HS-5 (cell line): Measurements from ENCODE around the gene DPP8.
A peak's percentile ranks its signal among the peaks of the same experiment; 100 is the strongest.
"Not testable (repeated sequence)": the region's sequence is repeated elsewhere in the genome, so short reads cannot be mapped to it uniquely, and the experiment has no call there.

Experiments used
- DNase-seq: peaks from one replicate; pipeline ENCODE4 v3.0.0-alpha.2; 2012; ENCODE audit warnings: low read depth

The DPP8 gene

DNA sequence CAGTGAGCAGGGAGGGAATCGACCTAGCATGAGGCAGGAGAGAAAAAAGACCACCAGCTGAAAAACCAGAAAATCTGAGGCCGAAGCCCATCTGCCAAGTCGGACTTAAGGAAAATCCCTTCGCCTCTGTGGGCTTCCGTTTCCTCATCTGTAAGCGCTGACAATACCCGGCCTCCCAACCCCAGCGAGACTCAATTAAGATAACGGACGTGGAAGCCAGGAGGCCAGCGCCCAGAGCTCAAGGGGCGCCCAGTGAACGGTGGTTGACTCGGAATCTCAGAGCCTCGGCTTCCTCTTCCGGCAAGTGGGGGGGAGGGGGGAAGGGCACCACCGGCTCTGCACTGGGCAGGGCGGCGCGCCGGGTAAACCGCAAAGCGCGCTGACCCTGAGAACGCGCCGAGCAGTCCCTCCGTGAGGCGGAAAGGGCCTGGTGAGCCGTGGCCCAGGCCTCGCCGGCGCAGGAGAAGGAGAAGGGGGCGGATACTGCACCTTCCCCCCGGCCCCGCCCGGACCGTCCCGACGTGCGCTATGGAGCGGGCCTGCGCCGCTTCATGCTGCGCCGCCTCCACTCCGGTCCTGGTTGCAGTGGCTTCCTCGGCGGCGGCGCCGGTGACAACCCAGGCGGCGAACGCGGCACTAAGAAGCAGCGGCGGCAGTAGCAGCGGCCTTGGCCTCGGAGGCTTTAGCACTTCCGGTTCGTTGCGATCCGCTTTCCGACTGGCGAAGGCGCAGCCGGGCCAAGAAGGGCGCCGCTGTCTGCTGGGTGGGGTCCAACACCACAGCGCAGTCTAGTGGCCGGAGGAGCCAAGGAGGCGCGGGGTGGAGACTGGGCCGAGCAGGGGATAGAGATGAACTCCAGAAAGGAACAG is at the start of gene DPP8:
TSS of gene DPP8 (minus strand) at position 693 of the 869 bp plus-strand sequence. CDS start 5,136 bp downstream, outside the sequence.
- DNase-seq = peak; percentile 67

DNA sequence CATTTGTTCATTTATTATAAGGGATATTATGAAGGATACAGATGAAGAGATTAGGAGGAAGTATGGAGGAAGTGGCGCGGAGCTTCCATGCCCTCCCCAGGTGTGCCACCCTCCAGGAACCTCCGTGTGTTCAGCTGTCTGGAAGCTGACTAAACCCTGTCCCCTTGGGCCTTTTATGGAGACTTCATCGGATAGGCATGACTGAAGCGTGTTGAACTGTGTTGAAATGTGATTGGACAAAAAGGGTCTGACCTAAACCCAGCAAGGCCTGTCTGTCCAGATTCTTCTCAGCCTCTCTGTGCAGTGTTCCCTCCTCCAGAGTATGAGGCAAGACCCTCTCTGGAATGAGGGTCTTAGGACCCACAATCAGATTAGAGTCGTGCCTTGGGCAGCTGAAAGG is 44.4 kb upstream of the DPP8 start:
- no peak for DNase-seq

DNA sequence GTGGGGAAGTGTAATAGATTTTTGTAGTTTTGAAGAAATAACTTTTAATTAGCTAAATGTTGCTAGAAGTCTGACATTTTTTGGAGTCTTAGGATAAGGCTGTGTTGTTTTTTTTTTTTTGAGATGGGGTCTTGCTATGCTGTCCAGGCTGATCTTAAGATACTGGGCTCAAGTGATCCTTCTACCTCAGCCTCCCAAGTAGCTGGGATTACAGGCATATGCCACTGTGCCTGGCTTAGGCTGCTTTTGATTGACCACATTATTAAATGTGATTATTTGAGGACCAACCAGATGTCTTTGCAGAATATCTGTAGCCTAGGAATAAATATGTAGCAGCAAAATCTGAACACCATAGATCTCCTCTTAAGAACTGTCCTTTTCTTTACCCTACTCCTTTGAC is 42.5 kb upstream of the DPP8 start:
- no peak for DNase-seq

DNA sequence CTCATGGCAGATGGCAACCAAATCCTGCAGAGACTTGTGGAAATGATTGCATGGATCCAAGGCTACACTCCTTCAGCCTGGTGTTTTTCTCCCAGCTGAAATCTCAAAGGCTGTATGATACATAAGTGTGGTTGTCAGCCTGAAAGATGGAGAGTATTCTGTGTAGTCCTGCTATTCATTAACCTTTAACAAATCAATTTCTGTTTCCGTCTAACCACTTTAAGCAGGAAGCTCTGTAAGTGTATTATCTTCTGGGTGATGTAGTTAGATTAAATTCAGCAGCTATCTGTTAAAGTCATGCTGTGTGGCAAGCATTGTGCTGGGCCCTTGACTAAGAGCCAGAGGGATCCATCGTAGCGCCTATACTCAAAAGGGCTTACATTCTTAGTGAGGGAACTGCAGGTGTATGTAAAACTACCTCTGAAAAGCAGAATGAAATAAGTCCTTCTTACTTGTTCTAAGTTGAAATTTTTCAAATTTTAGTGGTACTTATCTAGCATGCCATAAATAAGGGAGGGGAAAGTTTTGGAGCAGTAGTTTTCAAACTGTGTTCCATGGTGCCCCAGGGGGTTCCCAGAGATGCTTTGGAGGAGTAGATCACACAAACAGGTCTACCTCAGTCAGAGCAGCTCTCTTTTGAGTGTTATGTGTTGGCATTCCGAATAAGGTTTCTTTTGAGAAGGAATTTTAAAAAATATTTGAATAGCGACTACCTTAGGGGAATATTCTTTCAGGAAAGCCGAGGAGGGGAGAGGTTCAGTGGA is 41.7 kb upstream of the DPP8 start:
- no peak for DNase-seq

DNA sequence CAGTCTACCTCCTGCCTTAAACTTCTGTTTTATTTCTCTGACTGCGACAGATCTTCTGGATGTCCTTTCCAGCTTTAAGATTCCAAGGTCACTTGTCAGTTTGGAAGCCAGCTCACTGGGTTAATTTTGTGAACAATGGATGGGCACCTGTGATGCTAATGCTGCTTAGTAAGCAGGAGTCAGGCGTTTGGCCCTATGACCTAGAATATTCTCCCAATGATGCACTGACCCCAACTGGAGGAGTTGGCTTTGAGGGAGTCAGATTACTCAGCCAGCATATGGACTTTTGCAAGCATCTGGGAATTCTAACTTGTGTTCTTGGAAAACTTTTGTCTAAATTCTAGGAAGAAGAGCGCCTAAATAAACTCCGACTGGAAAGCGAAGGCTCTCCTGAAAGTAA is 40.8 kb upstream of the DPP8 start:
- peak; percentile 55 for DNase-seq

DNA sequence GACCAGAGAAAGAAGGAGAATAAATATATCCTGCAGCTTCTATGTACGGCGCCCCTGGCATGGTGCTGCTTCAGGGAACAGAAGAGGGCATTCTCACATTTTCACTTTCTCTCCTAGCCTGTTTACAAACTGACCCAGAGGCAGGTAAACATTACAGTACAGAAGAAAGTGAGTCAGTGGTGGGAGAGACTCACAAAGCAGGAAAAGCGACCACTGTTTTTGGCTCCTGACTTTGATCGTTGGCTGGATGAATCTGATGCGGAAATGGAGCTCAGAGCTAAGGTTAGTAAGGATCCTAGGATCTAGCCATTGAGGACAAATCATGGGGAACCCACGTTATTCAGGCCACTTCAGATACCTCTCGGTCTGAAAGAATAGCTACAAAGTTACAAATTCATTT is 39.1 kb upstream of the DPP8 start:
- DNase-seq = no peak

DNA sequence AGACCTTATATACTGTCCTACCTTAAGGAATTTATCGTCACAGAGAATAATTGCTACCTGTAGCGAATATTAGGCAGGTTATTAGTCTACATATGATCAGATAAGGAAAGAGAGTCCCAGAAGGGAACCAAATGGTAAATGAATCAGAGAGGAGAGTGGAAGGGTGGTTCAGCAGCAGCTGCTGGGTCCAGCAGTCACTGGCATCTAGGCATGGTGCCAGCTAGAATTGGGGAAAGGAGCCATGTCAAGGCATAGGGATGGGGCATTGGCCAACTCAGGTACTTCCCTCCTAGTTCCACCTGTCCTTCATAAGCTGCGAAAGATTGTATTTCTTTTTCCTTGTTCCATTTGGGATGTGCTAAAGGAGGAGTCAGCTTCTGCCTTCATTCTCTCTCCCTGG is 36.2 kb upstream of the DPP8 start:
- no peak for DNase-seq

DNA sequence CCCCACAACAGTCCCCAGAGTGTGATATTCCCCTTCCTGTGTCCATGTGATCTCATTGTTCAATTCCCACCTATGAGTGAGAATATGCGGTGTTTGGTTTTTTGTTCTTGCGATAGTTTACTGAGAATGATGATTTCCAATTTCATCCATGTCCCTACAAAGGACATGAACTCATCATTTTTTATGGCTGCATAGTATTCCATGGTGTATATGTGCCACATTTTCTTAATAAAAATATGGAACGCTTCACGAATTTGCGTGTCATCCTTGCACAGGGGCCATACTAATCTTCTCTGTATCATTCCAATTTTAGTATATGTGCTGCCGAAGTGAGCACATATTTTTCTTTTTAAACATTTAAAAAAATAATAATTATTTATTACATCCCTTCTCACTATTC is 35.4 kb upstream of the DPP8 start:
- DNase-seq = not testable (repeated sequence)

DNA sequence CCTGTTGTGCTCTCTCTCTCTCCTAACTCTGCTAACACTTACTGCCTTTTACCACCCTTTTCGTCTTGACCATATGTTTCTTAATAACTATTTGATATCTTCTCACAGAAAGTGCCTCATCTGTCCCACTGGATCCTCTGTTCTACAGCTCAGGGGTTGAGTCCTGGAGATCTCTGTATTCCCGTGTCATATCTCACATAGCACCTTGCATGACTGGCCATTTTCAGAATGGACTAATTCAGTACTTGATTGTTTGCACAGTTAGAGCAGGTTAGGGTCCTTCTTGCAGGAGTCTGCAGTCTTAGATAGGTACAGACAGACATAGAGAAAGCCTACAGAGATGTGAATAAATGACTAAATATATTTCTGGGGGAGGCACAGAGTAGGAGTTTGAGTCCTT is 33.7 kb upstream of the DPP8 start:
- DNase-seq = no peak

DNA sequence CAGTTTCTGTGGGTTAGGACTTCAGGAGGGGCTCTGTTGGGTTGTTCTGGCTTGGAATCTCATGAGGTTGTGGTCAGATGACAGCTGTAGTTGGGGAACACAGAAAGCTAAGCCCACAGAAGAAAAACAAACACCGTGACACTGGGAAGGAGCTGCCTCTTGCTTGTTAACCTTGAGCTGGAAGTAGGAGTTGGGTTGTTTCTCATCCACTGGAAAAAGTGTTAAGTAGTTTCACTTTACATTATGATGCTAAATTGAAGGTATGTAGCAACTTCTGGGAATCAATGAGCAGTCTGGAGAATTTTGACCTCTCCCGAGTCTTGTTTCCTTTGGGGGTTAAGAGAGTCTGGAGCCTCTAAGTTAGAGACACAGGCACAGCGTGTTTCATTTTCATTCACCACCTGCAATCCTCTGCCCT is 33.2 kb upstream of the DPP8 start:
- DNase-seq = no peak

DNA sequence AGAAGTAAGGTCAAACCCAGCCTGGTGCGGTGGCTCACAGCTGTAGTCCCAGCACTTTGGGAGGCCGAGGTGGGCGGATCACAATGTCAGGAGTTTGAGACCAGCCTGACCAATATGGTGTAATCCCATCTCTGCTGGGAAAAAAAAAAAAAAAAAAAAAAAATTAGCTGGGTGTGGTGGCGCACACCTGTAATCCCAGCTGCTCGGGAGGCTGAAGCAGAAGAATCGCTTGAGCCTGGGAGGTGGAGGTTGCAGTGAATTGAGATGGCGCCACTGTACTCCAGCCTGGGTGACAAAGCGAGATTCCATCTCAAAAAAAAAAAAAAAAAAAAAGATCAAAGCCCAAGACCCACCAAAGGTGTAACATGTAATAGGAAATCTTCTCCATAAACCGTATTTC is 31.8 kb upstream of the DPP8 start:
- not testable (repeated sequence) for DNase-seq

DNA sequence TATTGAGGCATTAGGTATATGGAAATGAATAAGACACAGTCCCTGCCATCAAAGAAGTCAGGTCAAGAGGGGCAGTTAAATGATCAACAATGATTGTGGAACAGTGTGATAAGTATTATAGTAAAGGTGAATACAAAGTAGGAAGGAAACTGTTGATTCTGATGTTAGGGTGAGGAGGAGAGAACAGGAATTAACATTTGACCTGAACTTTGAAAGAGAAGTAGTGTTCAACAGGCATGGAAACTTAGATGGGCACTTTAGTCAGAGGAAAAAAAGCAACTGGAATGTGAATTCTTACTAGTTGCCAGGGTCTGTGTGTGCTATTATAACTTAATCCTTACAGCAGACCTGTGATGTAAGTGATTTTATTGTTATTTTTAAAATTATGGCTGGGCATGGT is 30.4 kb upstream of the DPP8 start:
- DNase-seq = no peak

DNA sequence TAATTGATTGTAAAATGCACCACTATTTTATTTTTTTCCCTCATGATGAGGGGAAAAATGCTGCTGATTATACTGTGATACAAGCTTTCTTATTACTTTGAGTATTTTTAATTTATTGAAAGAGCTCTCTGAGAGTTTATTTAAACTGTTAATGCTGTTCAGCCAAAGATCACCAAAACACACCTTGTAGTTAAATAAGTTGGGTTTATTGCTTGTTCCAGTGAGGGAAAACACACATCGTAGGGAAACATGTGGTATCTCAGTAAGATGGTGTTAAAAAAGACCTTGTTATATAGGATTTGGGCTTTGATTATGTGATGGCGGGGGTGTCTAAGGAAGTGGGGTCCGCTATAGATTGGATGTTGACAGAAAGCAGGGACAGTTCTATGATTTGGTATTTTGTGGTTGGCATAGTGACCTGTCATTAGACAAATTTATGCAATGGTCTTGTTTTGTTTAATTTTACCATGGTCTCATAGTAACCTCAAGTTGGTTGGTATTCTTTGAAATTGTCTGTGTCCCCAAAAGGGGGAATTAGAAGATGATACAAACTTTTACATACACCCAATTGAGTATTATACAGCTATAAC is 23.8 kb upstream of the DPP8 start:
- DNase-seq = no peak

DNA sequence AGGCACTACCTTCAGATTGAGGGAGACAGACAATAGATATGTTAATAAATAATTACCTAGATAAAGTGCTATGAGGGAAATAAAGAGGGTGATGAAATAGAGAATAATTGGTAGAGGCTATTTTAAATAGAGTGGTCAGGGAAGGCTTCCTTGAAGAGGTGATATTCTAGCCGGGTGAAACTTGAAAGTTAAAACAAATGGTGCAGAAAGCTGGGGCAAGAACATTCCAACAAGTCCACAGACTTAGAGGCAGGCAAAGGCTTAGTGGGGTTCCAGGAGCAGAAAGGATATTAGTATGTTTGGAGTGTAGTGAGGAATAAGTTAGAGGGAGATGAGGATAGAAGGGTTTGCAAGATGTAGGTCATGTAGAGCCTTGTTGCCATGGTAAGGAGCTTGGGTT is 22.8 kb upstream of the DPP8 start:
- no peak for DNase-seq

DNA sequence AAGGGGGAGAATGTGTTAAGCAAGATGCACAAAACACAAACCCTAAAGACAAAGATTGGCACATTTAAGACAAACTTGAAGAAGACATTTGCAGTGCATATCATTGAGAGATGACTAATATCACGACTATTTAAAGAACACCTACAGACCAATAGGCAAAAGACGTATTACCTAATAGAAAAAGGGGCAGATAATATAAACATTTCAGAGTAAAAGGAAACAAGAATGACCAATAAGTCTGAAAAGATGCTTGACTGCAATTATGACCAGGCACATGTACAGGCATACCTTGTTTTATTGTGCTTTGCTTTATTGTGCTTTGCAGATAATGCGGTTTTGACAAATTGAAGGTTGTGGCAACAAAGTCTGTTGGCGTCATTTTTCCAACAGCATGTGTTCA is 17.7 kb upstream of the DPP8 start:
- DNase-seq = no peak

DNA sequence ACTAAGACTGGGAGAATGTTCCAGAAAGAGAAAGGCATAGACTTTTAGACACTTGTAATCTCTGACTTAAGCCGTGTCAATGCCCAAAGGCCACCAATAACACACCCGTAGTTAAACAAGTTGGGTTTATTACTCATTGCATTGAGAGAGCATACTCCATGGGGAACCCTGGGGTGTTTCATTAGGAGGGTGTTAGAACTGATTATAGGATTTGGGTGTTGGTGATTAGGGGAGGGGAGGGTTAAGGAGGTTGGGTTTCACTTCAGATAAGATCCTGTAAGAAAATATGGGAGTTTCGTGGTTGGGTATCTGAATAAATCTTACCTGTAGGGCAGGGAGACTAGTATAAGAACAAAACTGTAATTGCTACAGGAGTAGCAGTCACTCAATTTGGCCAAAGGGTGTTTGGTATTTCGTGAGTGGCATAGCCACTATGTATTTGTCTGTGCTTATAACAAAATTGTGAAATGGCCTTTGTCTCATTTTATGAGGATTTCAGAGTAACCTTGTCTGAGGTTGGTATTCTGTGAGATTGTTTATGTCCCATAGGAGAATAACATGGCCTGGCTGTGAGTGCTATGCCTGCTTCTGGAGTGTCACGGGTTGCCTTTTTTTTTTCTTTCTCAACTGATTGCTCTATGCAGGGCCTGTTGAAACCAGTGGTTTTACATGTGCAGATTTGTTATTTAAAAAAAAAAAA is 15.7 kb upstream of the DPP8 start:
- DNase-seq = no peak

DNA sequence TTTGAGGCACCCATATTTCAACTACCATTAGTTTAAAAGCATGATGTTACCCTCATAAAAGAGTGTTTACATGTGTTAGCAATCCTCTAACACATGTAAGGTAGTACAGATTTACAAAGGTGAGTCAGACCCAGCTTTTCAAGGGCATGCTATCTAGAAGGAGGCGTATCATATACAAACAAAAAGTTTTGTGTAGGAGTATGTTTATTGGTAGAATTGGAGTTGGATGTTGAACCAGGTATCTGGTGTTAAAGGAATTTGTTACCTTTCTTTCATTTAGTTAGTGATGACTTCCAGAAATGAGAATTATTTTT is 15.2 kb upstream of the DPP8 start:
- DNase-seq = no peak

DNA sequence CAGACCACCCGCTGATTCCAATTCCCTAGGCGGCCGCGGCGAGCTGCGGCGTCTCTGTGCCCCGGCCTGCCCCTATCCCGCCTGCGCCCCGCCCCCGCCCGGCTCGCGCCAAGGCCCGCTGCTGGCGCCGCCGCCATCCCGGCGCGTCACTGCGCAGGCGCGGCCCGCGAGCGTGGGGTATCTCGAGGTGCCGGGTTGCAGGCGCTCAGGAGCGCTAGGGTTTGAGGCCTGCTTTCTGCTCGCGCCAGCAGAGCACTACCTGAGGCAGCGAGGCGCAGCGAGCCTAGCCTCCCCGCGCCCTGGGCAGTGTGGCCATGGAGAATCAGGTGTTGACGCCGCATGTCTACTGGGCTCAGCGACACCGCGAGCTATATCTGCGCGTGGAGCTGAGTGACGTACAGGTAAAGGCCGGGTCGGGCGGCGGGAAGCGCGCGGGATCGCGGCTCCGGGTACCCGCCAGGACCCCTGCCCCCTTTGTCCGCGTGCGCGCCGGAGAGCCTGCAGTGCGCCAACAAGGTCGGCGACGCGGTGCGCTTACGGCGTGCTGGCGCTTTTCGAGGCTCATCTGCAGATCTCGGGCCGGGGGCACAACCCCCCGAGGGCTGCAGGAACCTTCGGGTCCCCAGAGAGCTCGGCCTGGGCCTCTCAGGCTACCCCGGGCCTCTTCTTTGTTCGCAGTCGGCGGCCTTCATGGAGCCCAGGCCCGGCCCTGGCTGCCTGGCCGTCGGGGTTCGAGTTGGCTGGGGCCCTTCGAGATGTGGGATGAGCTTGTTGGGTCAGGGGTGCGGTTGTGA is 13.0 kb upstream of the DPP8 start, which contains the start of gene HACD3:
TSS of gene HACD3 (plus strand) at position 146 of the 794 bp plus-strand sequence. CDS start at position 315, 169 bp downstream.
- DNase-seq = no peak

DNA sequence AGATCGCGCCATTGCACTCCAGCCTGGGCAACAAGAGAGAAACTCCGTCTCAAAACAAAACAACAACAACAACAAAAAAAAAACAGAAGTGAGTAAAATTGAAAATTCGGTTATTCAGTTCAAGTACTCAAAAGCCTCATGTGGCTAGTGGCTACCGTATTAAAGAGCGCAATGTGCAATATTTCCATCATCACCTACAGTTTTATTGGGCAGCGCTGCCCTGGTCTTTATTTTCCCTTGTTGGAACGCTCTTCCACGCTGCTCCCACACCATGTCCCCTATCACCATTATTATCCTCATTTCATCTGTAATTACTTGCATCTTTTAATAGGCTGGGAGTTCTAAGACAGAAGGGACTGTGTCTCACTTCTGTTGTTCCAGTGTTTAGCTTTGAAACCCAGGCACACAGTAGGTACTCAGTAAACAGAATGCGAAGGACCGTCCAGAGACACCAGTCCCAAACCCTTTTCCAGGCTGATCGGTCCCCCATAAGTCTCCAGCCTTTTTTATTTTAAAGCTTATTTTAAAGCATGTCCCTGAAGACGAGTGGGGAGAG is 12.4 kb upstream of the DPP8 start:
- no peak for DNase-seq

DNA sequence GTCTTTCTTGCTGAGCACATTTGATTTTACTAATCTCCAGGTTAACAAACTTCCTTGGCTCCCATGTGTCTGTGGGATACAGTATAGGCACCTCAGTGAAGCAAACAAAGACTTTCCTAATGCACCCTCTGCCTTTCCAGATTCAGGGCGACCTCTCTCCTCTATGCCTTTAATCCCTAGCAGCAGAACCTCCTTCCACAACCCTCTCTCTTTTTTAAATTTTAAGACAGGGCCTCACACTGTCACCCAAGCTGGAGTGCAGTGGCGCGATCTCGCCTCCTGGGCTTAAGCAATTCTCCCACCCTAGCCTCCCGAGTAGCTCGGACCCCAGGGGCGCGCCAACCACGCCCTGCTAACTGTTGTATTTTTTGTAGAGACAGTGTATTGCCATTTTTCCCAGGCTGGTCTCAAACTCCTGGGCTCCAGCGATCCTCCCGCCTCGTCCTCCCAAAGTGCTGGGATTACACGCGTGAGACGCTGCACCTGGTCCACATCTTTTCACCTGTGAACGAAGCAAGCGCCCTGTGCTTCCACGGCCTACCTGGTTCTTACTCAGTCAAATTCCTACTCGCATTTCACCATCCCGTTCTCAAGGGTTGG is 11.1 kb upstream of the DPP8 start:
- DNase-seq = no peak

DNA sequence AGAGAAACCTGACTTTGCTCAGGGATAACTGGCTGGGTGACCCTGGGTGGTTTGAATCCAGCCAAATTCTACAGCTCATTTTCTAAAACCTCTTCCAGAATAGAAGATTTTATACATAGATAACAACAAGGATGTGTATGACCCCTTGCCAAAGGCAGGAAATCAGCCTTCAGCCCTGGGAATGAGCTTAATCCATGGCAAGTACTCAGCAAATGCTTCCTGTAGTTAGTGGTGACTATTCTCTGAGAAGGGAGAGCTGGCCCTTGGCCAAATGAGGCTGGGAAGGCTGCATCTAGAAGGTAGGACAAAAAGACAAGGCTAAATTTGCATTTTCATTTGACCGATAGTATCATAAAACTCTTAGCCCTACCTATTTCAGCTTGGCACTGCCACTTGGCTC is 8.1 kb upstream of the DPP8 start:
- no peak for DNase-seq
